Measurements from ENCODE around the gene PI4KA.

PI4KA gene

DNA sequence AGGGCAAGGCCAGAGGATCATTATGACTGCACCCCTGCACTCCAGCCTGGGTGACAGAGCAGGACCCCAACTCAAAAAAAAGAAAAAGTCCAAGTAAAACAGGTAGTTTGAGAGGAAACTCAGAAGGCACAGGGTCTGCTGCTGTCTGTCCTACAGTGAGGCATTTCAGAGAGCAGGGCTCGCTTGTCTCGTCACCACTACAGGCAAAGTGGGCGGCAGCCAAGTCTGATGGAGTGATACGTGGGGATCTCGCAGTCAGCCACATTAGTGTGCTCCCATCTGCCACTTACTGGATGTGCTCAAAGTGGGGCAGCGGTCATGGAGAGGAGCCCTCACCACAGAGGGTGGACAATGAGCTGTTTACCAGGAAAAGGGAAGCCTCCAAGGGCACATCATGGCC is 42.1 kb downstream of the PI4KA start:
- Histone ChIP-seq H3K9me3 (no peaks in the 10 kb centered on the region), H3K27me3 (no peaks in the 10 kb centered on the region), H3K36me3 (peaks cover 61% of the 10 kb centered on the region), H3K4me1 (no peaks in the 10 kb centered on the region), H3K4me3 (ENCODE audit: low read depth, low read length) (no peak overlapping the region)
- TF ChIP-seq, protein P1, sequence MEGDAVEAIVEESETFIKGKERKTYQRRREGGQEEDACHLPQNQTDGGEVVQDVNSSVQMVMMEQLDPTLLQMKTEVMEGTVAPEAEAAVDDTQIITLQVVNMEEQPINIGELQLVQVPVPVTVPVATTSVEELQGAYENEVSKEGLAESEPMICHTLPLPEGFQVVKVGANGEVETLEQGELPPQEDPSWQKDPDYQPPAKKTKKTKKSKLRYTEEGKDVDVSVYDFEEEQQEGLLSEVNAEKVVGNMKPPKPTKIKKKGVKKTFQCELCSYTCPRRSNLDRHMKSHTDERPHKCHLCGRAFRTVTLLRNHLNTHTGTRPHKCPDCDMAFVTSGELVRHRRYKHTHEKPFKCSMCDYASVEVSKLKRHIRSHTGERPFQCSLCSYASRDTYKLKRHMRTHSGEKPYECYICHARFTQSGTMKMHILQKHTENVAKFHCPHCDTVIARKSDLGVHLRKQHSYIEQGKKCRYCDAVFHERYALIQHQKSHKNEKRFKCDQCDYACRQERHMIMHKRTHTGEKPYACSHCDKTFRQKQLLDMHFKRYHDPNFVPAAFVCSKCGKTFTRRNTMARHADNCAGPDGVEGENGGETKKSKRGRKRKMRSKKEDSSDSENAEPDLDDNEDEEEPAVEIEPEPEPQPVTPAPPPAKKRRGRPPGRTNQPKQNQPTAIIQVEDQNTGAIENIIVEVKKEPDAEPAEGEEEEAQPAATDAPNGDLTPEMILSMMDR (IDR thresholded peaks at IDR 0.05; ENCODE audit: low read depth, low read length), result no peak
- no peak for DNase-seq

DNA sequence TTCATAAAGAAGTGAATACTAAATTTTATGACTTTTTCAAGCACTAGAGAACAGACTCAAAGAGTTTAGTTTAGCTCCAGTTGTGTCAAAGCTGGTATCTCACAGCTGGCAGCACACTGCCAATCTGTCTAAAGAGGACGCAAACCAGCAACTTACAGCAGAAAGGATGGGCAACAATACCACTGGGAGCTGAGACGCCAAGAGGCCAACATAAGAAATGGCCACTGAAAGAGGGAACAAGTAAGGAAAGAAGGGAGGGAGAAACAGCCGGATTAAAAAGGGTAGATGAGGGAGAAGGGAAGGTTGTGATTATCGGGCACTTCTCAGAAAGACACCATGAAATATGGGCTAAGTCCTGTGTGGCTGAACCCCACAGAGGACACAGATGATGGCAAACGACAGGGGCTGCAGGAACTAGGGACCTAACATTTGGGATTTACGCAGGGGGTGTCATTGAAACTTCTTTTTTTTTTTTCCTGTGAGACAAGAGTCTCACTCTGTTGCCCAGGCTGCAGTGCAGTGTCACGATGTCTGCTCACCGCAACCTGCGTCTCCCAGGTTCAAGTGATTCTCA is 43.0 kb downstream of the PI4KA start:
- H3K36me3 ChIP-seq, result peaks cover 61% of the 10 kb centered on the region
- no peak overlapping the region for H3K4me3 ChIP-seq (ENCODE audit: low read depth, low read length)
- TF ChIP-seq, protein P1 (IDR thresholded peaks at IDR 0.05; ENCODE audit: low read depth, low read length), result no peak
- H3K27me3 ChIP-seq, result no peaks in the 10 kb centered on the region
- H3K9me3 ChIP-seq, result no peaks in the 10 kb centered on the region
- DNase-seq, result no peak
- H3K4me1 ChIP-seq, result no peaks in the 10 kb centered on the region

DNA sequence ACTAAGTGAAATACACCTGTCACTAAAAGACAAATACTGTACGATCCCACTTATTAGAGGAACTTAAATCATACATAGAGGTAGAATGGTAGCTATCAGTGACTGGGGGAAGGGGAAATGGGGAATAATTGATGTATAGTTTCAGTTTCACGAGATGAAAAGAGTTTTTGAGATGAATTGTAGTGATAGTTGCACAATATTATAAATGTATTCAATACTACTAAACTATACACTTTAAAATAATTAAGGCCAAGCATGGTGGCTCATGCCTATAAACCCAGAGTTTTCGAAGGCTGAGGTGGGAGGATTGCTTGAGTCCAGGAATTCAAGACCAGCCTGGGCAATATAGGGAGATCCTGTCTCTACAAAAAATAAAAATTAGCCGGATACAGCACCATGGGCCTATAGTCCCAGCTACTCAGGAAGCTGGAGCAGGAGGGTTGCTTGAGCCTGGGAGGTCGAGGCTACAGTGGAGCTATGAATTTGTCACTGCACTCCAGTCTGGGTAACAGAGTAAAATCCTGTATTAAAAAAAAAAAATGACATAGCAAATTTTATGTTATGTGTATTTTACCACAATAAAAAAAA is 44.3 kb downstream of the PI4KA start:
- Histone ChIP-seq H3K4me1 (no peaks in the 10 kb centered on the region), H3K27me3 (no peaks in the 10 kb centered on the region), H3K36me3 (peaks cover 55% of the 10 kb centered on the region), H3K9me3 (no peaks in the 10 kb centered on the region), H3K4me3 (ENCODE audit: low read depth, low read length) (no peak overlapping the region)
- no peak for DNase-seq
- TF ChIP-seq, protein P1 (IDR thresholded peaks at IDR 0.05; ENCODE audit: low read depth, low read length), result no peak

DNA sequence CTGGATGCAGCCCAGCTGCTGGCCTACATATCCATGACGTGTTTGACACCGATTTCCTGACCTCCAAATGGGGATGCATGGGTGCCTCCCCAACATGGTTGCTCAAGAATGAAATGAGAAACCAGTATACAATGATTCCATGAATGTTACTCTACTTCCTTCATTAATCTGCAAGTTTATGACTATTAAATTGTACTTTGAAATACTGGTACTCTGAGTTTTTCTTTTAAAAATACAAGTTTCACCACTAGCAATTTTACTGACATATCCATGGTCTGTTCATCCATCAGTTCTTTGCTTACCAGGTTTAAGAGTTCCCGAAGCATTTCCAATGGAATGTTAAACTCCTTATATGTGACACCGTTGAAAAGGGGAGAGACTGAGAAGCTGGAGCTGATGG is 45.6 kb downstream of the PI4KA start:
- Histone ChIP-seq H3K4me3 (ENCODE audit: low read depth, low read length) (no peak overlapping the region), H3K4me1 (no peaks in the 10 kb centered on the region), H3K27me3 (no peaks in the 10 kb centered on the region), H3K36me3 (peaks cover 49% of the 10 kb centered on the region), H3K9me3 (no peaks in the 10 kb centered on the region)
- no peak for DNase-seq
- TF ChIP-seq, protein P1 (IDR thresholded peaks at IDR 0.05; ENCODE audit: low read depth, low read length), result no peak

DNA sequence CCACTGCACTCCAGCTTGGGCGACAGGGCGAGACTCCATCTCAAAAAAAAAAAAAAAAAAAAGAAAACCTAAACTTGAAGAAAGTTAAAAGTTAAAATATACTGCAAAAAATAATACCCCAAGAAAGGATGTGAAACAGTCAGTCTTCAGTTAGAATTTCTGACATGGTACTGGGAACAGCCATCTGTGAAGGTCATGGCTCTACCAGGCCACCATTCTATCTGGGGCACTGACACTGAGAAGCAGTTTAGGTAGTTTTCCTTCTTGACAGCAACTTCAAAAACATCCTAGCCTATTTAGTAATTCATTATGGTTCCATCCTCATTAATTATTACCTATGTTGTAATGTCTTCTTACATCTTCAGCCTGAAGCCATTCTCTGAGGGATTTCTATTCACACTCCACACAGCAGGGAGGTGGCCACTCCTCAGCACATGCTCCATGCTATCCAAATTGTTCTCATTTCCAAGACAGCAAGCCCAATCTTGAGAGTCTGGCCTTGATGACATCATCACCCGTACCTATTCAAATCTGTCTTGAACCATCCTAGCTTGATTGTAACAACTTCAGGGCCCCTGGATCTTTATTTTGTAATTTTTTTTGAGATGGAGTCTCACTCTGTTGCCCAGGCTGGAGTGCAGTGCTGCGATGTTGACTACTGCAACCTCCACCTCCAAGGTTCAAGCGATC is 46.5 kb downstream of the PI4KA start:
- TF ChIP-seq, protein P1 (IDR thresholded peaks at IDR 0.05; ENCODE audit: low read depth, low read length), result no peak
- peaks cover 52% of the 10 kb centered on the region for H3K36me3 ChIP-seq
- no peaks in the 10 kb centered on the region for H3K27me3 ChIP-seq
- H3K4me3 ChIP-seq (ENCODE audit: low read depth, low read length), result no peak overlapping the region
- no peak for DNase-seq
- H3K9me3 ChIP-seq, result no peaks in the 10 kb centered on the region
- H3K4me1 ChIP-seq, result no peaks in the 10 kb centered on the region

DNA sequence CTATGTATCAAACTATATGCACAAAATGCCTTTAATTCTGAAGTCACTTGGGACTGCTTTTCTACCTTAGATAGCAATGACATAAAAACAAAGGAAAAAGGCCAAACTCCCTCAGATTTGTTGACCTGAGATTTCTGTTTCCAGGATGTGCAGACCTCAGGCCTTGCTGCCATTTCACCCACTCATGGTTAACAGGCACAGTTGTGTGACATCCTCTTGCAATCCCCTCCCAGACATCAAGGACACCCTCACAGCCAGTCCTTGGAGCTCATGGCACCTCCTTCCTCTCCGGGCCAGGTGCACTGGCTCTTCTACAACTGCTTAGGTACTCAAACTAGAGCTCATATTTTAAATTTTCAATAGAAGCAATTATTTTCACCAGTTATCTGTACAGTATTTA is 47.4 kb downstream of the PI4KA start:
- DNase-seq, result no peak
- H3K27me3 ChIP-seq, result no peaks in the 10 kb centered on the region
- no peak overlapping the region for H3K4me3 ChIP-seq (ENCODE audit: low read depth, low read length)
- no peaks in the 10 kb centered on the region for H3K9me3 ChIP-seq
- H3K36me3 ChIP-seq, result peaks cover 46% of the 10 kb centered on the region
- no peaks in the 10 kb centered on the region for H3K4me1 ChIP-seq
- TF ChIP-seq, protein P1 (IDR thresholded peaks at IDR 0.05; ENCODE audit: low read depth, low read length), result no peak
